SU-DHL-6 (cell line): Measurements from ENCODE around the gene HIPK3.

Source experiments
- EZH2phosphoT487 ChIP-seq: fragments of 200-600 bp; sonication (generic), shearing (Covaris generic); conservative IDR thresholded peaks from 2 replicates; pipeline ENCODE4 v1.6.1; 2018; ENCODE audit warnings: mild to moderate bottlenecking, antibody characterized with exemption, low read length, moderate library complexity, mixed read lengths
- TF ChIP-seq, protein P1 (sequence below): fragments of 200-600 bp; sonication (generic); IDR thresholded peaks from one replicate; pipeline ENCODE4 v1.5.1; 2017; ENCODE audit warnings: antibody characterized with exemption, mild to moderate bottlenecking, low read length, moderate library complexity; ENCODE audit not compliant: insufficient read depth, poor library complexity, severe bottlenecking

DNA sequence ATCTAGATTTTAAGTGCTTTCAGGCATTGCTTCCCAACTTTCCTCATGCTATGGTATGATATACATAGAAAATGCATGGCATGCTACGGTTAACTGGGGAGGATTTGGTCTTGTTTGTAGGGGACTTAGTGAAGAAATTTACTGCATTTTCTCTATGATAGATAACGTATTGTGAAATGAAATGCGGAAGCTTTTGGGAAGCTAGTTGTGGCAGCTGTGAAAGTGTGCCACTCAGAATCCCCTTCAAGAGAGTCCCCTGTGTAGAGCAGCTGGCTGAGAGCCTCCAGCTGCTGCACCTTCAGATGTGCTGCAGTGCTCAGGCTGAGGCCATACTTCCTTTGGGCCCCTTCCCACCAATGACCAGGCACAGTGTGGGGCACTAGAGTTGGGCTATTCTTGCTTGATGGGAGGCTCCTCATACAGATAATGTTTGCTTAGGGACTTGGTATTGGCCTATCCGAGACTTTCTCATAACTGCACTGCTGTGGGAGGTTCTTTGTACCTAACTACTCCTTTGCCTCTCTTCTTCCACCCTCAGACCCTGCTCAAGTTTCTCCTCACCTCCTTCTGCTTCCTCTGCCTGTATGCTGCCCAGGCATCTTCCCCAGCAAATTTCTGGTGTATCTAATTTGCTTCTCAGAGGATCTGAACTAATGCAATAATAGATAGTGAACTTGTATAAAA is 67.3 kb downstream of the HIPK3 start:
- TF ChIP-seq, protein P1, sequence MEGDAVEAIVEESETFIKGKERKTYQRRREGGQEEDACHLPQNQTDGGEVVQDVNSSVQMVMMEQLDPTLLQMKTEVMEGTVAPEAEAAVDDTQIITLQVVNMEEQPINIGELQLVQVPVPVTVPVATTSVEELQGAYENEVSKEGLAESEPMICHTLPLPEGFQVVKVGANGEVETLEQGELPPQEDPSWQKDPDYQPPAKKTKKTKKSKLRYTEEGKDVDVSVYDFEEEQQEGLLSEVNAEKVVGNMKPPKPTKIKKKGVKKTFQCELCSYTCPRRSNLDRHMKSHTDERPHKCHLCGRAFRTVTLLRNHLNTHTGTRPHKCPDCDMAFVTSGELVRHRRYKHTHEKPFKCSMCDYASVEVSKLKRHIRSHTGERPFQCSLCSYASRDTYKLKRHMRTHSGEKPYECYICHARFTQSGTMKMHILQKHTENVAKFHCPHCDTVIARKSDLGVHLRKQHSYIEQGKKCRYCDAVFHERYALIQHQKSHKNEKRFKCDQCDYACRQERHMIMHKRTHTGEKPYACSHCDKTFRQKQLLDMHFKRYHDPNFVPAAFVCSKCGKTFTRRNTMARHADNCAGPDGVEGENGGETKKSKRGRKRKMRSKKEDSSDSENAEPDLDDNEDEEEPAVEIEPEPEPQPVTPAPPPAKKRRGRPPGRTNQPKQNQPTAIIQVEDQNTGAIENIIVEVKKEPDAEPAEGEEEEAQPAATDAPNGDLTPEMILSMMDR = no peak
- TF ChIP-seq EZH2phosphoT487 = no peak
